HG03159 (cell line): Measurements from ENCODE around the gene MAP3K2.

Experiments used
- ATAC-seq: cut with Tn5 transposase; IDR thresholded peaks from one replicate; pipeline ENCODE4 v1.9.1; 2021; ENCODE audit warnings: mild to moderate bottlenecking, moderate library complexity; ENCODE audit not compliant: unreplicated experiment

MAP3K2 gene

DNA sequence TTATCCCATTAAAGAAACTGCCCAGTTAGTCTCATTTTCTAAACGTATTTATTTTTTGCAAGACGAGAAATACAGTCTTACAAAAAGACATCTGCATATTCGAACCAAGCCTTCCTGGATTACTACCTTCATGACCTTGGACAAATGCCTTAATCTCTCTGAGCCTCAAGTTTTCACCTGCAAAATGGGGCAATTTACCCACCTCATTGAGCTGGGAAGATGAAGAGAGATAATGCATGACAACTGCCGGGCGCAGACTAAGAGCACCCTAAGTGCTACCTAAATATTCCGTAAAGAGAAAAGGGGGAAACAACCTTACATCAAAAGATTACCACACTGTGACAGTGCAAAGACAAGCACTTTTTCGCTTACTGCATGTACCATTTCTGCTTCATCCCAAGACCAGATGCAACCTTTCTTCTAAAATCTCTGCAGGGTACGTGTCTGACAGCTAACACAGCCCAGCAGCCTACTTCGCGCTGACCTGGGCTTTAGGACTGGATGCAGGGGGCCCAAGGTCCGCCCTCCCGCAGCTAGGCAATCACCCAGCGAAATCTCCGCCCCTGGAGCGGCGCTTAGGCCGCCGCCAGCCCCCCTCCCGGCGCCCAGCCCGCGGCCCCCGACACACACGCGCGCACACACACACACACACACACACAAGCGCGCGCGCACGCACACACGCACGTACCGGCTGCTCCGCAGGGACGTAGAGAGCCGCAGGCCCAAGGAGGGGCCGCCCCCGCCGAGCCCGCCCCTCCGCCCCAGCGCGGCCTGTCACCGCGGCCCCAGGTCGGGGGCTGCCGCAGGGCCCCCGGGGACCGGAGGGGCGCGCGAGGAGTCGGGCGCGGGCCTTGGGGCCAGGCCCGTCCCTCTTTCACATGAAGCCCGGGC lies 766 bp downstream of the MAP3K2 start:
- peak; percentile 62 for ATAC-seq

GRCh38 chr2:127386246-127386645 lies 1.5 kb downstream of the MAP3K2 start:
- ATAC-seq = no peak

- no peak for ATAC-seq
Measured at GRCh38 chr2:127384529-127384928, 3.2 kb downstream of the MAP3K2 start.

DNA sequence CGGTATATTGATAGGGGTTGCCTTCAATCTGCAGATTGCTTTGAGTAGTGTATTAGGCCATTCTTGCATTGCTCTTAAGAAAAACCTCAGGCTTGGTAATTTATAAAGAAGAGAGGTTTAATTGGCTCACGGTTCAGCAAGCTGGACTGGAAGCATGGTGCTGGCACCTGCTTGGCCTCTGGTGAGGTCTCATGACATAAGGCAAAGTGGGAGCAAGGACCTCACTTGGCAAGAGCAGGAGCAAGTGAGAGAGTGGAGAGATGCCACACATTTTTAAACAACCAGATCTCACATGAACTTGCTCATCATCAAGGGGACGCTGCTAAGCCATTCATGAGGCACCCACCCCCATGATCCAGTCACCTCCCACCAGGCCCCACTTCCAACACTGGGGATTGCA lies 4.9 kb downstream of the MAP3K2 start:
- ATAC-seq = no peak

- no peak for ATAC-seq
Measured at GRCh38 chr2:127381762-127382161, 6.0 kb downstream of the MAP3K2 start.

DNA sequence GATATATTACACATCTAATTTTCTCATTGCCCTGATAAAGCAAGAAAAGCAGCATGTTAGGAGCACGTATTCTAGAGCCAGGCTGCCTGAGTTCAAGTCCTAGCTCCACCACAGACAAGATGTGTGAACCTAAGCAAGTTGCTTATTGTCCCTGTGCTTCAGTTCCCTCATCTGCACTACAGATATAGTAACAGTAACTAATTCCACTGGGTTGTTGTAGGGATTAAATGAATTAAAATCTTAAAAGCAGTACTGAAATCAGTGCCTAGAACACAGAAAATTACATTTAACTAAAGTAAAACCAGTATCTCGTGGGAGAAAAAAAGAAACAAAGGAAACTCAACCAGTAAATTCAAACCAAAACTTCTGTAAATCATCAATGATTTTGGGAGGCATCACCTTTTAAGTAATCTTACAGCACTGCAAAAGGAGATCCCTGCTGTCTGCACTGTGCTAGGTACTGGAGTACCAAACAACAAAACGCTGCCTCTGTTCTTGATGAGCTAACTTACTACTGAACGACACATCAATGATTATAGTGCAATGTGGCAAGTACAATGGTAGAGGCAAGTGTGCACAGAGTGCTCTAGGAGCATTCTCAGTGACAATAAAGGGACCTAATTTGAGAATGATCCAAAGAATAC lies 7.9 kb downstream of the MAP3K2 start:
- ATAC-seq = no peak

- no peak for ATAC-seq
Measured at GRCh38 chr2:127378720-127379119, 9.1 kb downstream of the MAP3K2 start.

DNA sequence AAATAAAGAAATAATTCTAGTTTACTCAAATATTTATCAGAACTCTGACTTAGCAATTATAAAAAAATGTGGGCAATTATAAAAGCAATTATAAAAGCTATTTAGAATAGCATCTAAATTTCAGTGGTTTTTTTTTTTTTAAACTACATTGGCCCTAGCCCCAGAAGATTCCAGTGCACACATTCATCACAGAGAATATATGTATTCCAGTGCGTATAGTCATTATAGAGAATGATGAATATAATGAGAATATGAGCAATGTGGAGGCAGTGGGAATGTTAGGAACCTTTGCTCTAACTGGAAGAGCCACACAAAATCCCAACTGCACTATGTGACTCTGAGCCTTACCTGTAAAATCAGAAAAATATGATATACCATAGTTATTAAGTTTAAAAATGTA lies 10.5 kb downstream of the MAP3K2 start:
- ATAC-seq = no peak

GRCh38 chr2:127376257-127376656 lies 11.5 kb downstream of the MAP3K2 start:
- no peak for ATAC-seq

DNA sequence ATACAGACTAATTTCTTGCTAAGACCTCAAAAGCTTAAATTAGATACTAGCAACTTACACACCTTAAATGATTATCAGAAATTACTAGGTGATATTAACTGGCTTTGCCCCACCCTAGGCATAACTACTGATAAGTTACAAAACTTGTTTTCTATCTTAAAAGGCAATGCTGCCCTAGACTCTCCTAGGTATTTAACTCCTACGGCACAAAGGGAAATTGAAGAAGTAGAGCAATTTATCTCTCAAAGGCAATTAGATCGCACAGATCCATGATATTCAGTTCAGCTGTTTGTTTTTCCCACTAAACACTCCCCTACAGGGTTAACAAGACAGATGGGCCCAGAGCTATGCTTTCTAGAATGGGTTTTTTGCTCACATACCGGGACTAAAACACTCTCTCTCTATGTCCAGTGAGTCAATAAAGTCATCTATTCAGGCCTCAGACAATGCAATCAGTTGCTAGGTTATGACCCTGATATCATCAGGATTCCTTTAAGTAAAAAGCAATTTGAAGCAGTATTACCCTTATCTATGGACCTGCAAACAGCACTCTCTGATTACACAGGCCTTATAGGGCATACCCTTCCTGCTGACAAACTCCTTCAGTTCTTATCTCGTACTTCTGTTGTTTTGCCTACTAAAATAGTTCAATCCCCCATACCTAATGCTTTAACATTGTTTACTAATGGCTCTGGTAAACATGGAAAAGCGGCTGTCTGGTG lies 14.3 kb downstream of the MAP3K2 start:
- ATAC-seq = no peak

- no peak for ATAC-seq
Measured at GRCh38 chr2:127371037-127371436, 16.7 kb downstream of the MAP3K2 start.

GRCh38 chr2:127370010-127370409 lies 17.8 kb downstream of the MAP3K2 start:
- no peak for ATAC-seq

- no peak for ATAC-seq
Measured at GRCh38 chr2:127365211-127365643, 22.5 kb downstream of the MAP3K2 start.

DNA sequence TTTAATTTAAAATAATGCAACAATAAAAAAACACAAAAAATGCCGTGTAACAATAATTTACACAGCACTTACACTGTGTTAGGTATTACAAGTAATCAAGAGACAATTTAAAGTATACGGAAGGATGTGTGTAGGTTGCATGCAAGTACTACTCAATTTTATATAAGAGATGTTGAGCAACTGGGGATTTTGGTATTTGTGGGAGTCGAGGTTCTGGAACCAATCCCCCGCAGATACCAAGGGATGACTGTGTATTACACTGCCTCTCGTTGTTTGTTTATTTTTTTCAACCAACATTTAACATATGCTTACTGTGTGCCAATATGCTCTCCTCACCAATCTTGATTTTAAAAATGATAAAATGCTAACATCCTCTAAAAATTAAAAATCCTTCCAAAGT lies 24.8 kb downstream of the MAP3K2 start:
- ATAC-seq = no peak

DNA sequence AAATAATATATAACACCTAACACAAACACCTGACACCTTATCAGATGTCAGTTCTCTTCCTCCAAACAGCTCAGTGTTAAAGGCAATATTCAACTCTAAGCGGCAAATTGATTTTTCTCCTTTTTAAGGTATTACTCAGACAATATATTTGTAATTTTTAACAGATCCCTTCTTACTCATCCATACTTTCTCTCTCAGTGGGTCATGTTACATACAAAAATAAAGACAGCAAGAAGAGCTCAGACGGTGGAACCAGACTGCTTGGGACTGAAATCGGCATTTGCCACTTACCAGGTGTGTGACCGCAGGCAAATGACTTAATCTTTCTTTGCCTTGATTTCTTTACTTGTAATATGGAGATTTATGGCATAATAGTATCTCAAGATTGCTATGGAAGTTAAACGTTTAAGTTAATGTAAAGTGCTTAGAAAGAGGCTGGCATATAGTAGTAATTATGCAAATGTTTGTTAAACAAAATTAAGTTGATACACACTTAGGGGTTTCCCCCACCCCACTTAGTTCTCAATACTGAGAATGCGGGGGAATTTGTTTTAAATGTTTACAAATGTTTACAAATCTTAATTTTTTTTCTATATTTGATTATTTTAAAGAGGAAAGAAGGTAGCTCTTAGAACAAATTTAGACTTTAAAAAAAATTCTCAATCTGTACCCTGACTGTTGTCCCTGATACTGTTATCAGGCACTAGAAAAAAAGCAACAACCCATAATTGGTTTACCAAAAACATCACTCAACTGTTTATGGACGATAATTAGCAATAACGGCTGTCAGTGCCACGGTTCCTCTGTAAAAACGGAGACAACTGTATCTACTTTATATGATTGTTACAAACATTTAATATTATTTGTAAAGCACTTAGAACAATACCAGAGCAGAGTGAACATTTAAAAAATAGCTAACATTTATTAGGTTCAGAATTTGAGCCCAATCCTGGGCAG lies 25.6 kb downstream of the MAP3K2 start:
- no peak for ATAC-seq

DNA sequence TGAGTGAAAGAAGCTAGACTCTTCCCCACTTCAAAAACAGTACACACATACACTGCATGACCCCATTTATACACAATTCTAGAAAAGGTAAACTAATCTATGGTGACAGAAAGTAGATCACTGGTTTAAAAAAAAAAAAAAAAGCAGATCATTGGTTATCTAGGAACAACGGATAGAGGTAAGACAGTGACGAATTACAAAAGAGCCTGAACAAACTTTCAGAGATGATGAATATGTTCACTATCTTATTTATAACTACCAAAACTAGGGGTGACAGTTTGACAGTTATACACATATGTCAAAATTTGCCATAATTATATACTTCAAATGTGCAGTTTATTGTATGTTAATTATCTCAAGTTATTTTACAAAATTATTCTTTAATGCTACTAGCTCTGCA lies 27.5 kb downstream of the MAP3K2 start:
- no peak for ATAC-seq

DNA sequence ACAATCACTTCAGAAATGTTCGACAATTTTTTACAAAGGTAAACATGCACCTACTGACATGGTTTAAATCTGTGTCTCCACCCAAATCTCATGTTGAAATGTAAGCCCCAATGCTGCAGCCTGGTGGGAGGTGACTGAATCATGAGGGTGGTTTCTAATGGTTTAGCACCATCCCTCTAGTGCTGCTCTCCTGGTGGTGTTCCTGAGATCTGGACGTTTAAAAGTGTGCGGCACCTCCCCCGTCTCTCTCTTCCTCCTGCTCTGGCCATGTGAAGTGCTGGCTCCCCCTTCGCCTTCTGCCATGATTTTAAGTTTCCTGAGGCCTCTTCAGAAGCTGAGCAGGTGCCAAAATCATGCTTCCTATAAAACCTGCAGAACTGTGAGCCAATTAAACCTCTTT lies 28.3 kb downstream of the MAP3K2 start:
- ATAC-seq = no peak

DNA sequence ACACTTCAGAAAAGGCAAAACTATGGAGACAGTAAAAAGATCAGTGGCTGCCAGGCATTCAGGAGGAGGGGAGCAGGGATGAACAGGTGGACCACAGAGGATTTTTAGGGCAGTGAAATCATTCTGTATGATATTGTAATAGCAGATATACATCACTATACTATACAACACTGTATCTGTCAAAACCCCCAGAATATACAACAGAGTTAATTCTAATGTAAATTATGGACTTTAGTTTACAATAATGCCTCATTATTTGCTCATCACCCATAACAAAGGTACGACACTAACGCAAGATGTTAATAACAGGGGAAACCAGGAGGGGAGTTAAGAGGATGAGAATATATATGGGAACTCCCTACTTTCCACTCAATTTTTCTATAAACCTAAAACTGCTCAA lies 28.8 kb downstream of the MAP3K2 start:
- no peak for ATAC-seq

DNA sequence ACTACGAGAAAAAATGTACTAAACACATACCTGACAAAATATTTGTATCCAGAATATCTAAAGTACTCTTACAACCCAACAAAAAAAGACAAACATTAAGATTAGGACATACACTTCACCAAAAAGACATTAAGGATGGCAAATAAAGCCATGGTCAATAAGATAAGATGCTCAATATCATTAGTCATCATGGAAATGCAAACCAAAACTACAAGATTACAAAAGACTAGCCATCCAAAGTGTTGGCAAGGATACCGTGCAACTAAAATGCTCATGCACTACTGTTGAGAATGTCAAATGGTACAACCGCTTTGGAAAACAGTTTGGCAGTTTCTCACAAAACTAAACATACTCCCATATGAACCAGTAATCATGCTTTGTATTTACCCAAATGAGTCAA lies 29.7 kb downstream of the MAP3K2 start:
- no peak for ATAC-seq

- ATAC-seq = no peak
Measured at GRCh38 chr2:127357591-127357990, 30.2 kb downstream of the MAP3K2 start.

DNA sequence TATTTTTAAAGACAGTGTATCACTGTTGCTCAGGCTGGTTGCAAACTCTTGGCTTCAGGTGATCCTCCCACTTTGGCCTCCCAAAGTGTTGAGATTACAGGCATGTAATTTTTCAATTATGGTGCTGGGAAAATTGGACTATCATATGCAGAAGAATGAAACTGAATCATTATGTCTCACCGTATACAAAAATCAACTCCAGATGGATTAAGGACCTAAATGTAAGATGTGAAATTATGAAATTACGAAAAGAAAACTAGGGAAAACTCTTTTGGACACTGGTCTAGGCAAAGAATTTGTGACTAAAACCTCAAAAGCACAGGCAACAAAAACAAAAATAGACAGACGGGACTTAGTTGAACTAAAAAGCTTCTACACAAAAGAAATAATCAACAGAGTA lies 31.2 kb downstream of the MAP3K2 start:
- no peak for ATAC-seq
